NCI-H526 treated with DMSO at 0.1 percent for 48 hours (cell line): ENCODE results near the gene MND1.

Experiments
- DNase-seq: peaks from one replicate; lab custom pipeline; 2025; lab: John Stamatoyannopoulos, UW

Gene MND1

GRCh38 chr4:153344131-153345011, at the start of gene MND1:
Gene MND1, plus strand, starts transcription at chr4:153344688. Its CDS starts 50 bp downstream, at chr4:153344738.
- DNase-seq, result peak; percentile 66

- DNase-seq, result no peak
These were observed 49.2 kb upstream of the MND1 start for GRCh38 chr4:153295131-153295755.

GRCh38 chr4:153296040-153296823, 48.3 kb upstream of the MND1 start:
- no peak for DNase-seq

- DNase-seq, result no peak
These were observed 47.4 kb upstream of the MND1 start for GRCh38 chr4:153297116-153297515.

- DNase-seq, result no peak
These were observed 33.7 kb upstream of the MND1 start for GRCh38 chr4:153310793-153311192.

GRCh38 chr4:153314915-153315314, 29.6 kb upstream of the MND1 start:
- no peak for DNase-seq

- peak; percentile 41 for DNase-seq
These were observed 25.7 kb upstream of the MND1 start for GRCh38 chr4:153318696-153319320.

GRCh38 chr4:153322791-153323190, 21.7 kb upstream of the MND1 start:
- no peak for DNase-seq

- DNase-seq, result no peak
These were observed 20.4 kb upstream of the MND1 start for GRCh38 chr4:153324046-153324445.

GRCh38 chr4:153325558-153325957, 18.9 kb upstream of the MND1 start:
- no peak for DNase-seq

GRCh38 chr4:153326513-153326912, 18.0 kb upstream of the MND1 start:
- no peak for DNase-seq

- DNase-seq, result no peak
These were observed 17.2 kb upstream of the MND1 start for GRCh38 chr4:153327247-153327646.

- DNase-seq, result no peak
These were observed 11.6 kb upstream of the MND1 start for GRCh38 chr4:153332936-153333335.

- no peak for DNase-seq
These were observed 10.6 kb upstream of the MND1 start for GRCh38 chr4:153333874-153334273.

GRCh38 chr4:153335665-153336064, 8.8 kb upstream of the MND1 start:
- no peak for DNase-seq

- DNase-seq, result no peak
These were observed 6.8 kb upstream of the MND1 start for GRCh38 chr4:153337686-153338085.

- DNase-seq, result no peak
These were observed 2.9 kb upstream of the MND1 start for GRCh38 chr4:153341575-153342090.

- DNase-seq, result no peak
These were observed 1.5 kb upstream of the MND1 start for GRCh38 chr4:153342751-153343552.

GRCh38 chr4:153345012-153345981, 809 bp downstream of the MND1 start:
- DNase-seq, result peak; percentile 88

- DNase-seq, result no peak
These were observed 1.5 kb downstream of the MND1 start for GRCh38 chr4:153346031-153346430.
